GM21381 (cell line): ENCODE measurements around the gene CRYGD.
A peak's percentile ranks its signal among the peaks of the same experiment; 100 is the strongest.
"Not testable (repeated sequence)": the region's sequence is repeated elsewhere in the genome, so short reads cannot be mapped to it uniquely, and the experiment has no call there.

Experiments
- ATAC-seq: cut with Tn5 transposase; IDR thresholded peaks from one replicate; pipeline ENCODE4 v1.9.1; 2021; ENCODE audit warnings: mild to moderate bottlenecking, moderate library complexity; ENCODE audit not compliant: unreplicated experiment

Gene CRYGD

GRCh38 chr2:208124013-208124715, at the start of gene CRYGD:
TSS of gene CRYGD (minus strand) at chr2:208124524. CDS start at chr2:208124473, 51 bp downstream.
- not testable (repeated sequence) for ATAC-seq

GRCh38 chr2:208172125-208172524, 47.8 kb upstream of the CRYGD start:
- ATAC-seq, result no peak

DNA sequence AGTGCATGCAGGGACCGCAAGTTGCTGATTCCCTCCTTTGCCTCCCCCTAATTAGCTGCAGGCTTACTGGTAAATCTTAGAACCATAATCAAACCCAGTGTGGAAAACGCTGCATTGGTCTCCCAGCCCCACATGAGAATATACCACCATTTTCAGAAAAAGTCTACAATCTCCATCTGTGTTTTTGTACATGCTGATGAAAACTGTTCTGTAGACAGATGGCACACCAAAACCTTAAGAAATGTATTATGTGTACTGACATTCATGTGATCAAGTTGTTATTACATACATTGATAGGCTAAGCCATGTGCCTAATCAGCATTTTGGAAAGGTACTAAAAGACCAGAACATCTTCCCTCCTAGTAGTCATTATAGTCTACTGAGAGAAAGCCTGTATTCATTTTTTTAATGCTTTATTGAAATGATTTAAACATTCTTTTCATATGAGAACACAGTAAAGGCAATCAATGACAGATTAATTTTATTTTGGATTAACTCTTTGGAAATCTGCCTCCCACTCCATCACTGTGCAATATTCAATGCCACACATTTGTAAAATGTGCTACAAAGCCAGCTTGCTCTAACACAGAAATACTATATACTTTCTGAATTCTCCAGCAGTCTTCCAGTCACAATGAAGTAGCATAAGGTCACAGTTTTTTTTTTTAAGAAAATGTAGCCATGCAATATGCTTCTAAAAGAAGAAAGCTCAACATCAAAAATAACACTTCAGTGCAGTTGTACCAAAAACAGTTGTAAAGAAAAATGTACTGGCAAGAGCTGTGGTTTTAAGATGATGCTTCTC, 40.8 kb upstream of the CRYGD start:
- ATAC-seq, result no peak

GRCh38 chr2:208163489-208163888, 39.2 kb upstream of the CRYGD start, which contains the start of gene CRYGA:
TSS of gene CRYGA (minus strand) at chr2:208163589. CDS start at chr2:208163556, 33 bp downstream.
- no peak for ATAC-seq

- ATAC-seq, result no peak
Measured at GRCh38 chr2:208156439-208156838, 32.1 kb upstream of the CRYGD start.

DNA sequence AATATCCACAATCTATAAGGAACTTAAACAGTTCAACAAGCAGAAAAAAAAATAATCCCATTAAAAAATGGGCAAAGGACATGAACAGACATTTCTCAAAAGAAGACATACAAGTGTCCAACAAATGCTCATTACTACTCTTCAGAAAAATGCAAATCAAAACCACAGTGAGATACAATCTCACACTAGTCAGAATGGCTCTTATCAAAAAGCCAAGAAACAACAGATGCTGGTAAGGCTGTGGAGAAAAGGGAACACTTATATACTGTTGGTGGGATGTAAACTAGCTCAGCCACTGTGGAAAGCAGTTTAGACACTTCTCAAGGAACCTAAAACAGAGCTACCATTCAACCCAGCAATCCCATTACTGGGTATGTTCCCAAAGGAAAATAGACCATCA, 28.8 kb upstream of the CRYGD start:
- ATAC-seq, result no peak

DNA sequence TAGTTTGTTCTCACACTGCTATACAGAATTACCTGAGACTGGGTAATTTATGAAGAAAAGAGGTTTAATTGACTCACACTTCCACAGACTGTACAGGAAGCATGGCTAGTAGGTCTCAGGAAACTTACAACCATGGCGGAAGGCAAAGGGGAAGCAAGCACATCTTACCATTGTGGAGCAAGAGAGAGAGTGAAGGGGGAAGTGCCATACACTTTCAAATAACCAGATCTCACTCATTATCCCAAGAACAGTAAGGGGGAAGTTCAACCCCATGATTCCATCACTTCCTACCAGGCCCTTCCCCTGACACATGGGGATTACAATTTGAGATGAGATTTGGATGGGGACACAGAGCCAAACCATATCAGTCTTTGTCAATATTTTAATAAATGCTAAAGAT, 26.6 kb upstream of the CRYGD start:
- ATAC-seq, result no peak

DNA sequence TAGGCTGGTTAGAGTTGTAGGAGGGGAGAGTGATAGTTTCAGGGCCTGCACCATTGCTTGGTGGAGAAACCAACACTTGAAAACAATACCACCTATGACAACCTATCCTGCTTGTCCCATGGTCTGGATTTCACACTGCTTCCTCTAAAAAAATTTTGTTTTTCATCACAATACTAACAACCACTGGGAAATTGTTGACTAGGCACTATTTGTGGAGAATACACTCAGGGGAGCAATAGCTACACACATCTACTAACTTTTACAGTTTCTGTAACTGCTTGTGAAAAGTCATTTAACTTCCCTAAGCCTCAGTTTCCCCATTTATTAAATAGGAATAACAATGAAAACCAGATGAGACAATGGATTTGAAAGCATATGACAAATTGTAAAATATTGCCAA, 25.8 kb upstream of the CRYGD start:
- ATAC-seq, result no peak

DNA sequence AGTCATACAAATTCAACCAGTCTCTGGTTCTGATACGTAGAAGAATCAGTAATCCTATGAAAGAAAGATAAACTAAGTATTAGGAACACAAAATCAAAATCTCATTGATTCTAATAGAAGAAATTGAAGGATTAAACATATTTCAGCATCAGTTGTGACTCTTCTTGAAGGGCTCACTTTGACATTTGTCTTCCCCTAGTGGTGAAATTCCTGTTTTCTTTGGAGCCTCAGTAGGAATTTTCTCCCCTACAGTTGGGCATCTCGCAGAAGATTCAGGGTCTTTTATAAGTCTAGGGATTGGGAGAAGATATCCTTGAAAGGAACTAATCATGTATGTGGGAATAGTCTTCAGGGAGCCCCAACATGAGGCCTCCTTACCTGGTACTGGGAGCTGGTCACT, 24.5 kb upstream of the CRYGD start:
- no peak for ATAC-seq

- no peak for ATAC-seq
Measured at GRCh38 chr2:208147759-208148158, 23.4 kb upstream of the CRYGD start.

DNA sequence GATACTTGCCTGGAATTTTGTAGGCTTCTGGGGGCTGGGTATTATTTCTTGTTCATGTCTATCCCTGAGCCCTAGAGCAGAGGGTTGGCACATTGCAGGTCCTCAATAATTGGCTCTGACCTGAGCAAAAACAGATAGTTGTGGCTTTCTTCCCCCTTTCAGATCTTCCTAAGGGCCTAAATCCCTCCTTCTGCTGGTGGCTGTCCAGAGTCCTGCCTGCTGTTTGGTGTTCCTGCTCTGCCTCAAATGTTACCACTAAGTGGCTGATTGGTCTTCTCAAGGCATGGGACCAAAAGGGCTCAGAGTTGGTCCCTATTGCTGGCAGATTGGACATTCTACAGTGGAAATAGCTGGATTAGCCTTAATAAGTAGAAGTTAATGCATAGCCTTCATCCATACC, 22.7 kb upstream of the CRYGD start:
- no peak for ATAC-seq

DNA sequence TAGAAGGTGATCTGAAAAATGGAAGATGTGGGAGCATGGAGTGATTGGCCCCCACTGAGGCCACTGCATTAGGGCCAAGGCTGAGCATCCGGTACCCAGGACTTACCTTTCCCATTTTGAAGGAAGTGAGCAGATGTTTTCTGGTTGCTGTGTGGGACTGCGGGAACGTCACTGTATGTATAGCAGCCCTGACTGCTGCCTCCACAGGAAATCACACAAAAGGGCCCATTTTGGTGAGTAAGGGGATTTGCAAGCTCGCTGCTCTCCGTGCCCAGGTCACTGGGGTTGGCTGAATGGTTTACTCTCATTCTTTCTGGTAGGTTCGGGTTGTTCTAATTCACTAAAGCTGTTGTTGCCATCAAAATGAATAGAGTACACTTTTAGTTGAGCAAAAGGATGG, 21.7 kb upstream of the CRYGD start, which contains the start of gene CRYGB:
CRYGB (minus strand) TSS at position 153 of the 400 bp plus-strand sequence; CDS start at position 115, 38 bp downstream.
- no peak for ATAC-seq

DNA sequence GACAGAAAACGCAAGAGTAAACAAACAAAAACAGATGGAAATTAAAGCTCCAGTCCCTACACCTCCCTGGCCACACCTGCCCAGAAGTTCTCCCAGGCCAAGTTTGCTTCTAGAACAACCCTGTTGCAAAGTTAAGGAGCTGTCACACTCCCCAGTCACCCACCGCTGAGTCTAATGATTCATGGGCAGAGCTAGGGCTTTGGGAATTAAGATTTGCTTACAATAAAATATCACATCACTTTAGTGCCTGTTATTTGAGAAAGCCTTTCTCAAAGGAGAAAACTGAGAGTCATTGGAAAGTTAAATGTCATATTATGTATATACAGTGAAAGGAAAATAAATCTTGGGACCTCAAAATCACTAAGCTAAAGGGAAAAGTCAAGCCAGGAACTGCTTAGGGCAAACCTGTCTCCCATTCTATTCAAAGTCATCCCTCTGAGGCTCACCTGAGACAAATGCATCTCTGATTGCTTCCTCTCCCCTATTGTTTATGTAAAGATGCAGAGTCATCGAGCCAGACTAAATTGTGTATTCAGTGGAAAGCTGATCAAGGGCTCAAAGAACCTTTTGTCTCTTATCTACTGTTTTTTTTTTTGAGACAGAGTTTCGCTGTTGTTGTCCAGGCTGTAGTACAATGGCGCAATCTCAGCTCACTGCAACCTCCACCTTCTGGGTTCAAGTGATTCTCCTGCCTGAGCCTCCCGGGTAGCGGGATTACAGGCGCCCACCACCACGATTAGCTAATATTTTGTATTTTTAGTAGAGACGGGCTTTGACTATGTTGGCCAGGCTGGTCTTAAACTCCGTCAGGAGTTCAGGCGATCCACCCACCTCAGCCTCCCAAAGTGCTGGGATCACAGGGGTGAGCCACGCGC, 18.8 kb upstream of the CRYGD start:
- no peak for ATAC-seq

DNA sequence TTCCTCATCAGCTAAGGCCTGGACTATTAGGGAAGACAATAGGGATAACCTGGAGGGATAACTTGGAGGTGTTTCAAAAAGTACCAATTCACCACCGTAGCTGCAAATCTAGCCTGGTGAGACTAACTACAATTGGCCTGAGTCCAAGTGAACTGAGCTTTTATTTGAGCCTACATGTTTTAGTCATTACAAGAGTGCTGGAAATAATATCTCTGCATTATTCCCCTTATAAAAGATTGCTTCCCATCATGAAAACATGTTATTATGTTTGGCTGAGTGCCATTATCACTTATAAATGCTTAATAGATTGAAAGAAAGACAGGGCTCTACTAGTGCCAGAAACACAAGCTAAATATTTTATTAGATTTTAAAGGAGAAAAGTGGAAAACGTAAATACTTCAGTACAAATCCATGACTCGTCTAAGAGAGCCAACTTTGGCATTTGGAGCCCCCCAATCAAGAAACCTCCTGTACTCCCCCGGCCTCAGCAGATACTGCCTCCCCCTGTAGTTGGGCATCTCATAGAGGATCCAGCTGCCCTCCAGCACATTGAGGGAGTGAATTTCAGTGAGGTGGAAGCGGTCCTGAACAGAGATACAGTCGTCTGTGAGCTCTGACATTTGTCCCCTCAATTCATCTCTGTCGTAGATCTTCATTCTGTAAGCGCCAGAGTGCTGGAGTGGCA, 18.1 kb upstream of the CRYGD start:
- no peak for ATAC-seq

DNA sequence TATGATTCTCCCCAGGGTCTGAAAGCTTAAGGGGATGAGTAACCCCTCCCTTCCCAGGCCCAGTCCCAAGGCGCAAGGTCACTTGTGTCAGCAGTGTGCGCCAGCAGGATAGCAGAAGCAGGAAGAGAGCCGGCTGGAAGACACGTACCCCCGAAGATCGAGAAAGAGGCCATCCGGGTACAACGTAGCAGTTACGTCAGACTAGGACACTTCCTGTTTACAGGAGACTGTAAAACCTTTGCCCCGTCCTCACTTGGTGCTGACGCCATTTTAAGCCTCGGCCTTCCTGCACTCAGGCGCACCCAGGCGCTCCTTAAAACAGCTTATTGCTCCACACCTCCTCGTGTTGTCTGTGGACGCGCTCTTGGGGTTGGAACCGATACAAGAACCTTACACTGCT, 15.1 kb upstream of the CRYGD start:
- ATAC-seq, result no peak

GRCh38 chr2:208138334-208138733, 14.0 kb upstream of the CRYGD start:
- not testable (repeated sequence) for ATAC-seq

- no peak for ATAC-seq
Measured at GRCh38 chr2:208136716-208137094, 12.4 kb upstream of the CRYGD start.

- ATAC-seq, result no peak
Measured at GRCh38 chr2:208135794-208136715, 11.7 kb upstream of the CRYGD start.

DNA sequence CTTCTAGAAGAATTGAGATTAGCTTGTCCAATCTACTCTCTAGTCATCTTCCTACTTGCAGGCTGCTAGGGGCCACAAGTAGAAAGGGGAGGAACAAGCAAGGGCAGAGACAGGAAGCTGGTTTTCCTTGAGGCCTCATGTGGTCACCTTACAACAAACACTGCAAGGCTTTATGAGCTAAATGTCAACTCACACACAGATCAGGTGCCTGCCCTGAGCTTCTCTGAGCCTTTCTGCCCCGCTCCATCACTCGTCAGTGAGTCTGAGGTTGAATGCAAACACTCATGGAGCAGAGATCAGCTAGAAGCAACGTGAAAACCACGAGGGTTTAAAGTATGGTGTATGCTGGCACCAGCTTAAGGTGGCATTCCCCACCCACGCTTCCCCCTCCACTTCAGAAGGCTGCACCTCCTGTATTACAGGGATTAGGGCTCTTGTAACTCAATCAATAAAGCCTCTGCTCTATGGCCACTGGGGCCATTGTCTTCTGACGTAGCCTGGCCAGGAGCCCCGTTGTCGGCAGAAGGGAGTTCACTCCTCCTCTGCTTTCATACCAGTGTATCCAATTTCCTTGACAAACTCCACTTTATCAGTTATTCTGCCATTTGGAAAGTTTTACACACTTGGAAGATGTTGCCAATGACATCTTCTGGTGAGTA, 10.7 kb upstream of the CRYGD start:
- peak; percentile 60 for ATAC-seq
